SK-N-SH (cell line): ENCODE measurements around the gene D2HGDH.

Experiments
- TF ChIP-seq, protein P1 (sequence below): fragments of 200-600 bp; sonication (generic); IDR thresholded peaks from 2 replicates; pipeline ENCODE4 v1.6.1; 2017; ENCODE audit warnings: antibody characterized with exemption, mild to moderate bottlenecking, moderate library complexity
- TF ChIP-seq, protein P2 (sequence below): IDR thresholded peaks from 2 replicates; pipeline ENCODE4; 2012

DNA sequence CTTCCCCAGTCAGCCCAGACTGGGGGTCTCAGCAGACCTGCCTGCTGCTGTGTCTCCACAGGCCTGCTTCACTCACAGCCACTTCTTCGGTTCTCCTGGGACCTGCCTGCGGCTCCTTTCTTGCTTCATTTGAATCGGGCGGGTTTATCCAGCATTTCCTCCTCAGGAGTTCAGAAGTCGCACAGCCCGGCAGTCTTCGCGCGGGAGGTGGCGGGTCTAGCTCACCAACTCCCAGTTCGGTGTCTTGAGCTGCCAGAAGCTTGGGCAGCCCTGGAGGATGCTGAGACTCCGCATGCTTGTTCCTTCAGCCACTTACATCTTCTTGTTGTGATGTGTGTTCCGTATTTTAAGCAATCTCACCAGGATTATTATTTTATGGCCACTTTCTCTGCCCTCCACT, 10.8 kb downstream of the D2HGDH start:
- TF ChIP-seq, protein P1, sequence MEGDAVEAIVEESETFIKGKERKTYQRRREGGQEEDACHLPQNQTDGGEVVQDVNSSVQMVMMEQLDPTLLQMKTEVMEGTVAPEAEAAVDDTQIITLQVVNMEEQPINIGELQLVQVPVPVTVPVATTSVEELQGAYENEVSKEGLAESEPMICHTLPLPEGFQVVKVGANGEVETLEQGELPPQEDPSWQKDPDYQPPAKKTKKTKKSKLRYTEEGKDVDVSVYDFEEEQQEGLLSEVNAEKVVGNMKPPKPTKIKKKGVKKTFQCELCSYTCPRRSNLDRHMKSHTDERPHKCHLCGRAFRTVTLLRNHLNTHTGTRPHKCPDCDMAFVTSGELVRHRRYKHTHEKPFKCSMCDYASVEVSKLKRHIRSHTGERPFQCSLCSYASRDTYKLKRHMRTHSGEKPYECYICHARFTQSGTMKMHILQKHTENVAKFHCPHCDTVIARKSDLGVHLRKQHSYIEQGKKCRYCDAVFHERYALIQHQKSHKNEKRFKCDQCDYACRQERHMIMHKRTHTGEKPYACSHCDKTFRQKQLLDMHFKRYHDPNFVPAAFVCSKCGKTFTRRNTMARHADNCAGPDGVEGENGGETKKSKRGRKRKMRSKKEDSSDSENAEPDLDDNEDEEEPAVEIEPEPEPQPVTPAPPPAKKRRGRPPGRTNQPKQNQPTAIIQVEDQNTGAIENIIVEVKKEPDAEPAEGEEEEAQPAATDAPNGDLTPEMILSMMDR, result no peak
- TF ChIP-seq, protein P2, sequence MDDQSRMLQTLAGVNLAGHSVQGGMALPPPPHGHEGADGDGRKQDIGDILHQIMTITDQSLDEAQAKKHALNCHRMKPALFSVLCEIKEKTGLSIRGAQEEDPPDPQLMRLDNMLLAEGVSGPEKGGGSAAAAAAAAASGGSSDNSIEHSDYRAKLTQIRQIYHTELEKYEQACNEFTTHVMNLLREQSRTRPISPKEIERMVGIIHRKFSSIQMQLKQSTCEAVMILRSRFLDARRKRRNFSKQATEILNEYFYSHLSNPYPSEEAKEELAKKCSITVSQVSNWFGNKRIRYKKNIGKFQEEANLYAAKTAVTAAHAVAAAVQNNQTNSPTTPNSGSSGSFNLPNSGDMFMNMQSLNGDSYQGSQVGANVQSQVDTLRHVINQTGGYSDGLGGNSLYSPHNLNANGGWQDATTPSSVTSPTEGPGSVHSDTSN, result no peak
